ENCODE data around the gene NFATC1. TPM values are rescaled to one million over a fixed set of nuclear protein-coding genes. Genes with fewer than 3 reads are reported as not detected.

NFATC1 gene
- polyA plus RNA-seq, 1 of the 3 experiments (the other 2 are of a cell fraction) = 0.02 TPM

DNA sequence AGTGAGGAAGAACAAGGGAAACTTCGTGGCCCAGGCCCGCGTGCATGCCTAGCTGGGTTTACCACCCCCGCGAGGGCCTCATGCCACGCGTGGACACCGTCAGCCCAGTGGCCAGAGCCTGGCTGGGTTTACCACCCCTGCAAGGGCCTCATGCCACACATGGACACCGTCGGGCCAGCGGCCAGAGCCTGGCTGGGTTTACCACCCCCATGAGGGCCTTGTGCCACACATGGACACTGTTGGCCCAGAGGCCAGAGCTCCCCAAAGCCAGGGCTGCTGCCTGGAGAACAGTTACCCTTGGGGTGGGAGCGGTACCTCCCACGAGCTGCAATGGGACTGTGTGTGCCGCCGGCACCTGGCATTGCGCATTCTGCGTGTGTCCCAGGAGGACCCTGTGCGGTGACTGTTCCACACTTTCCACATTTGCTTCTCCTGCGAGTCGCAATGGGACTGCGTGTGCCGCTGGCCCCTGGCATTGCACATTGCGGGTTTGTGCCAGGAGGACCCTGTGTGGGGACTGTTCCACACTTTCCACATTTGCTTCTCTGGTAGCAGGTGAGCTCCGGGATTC, 178.3 kb downstream of the NFATC1 start:
- ChIA-PET POLR2A (no interaction called here), CTCF (no interaction called here)
- peaks cover 10% of the 10 kb centered on the region; the same call in 1 of the 2 replicates for H3K9me3 ChIP-seq

GRCh38 chr18:79574938-79575525, 179.3 kb downstream of the NFATC1 start:
- WGBS (ENCODE audit: low lambda C conversion rate) = 4% methylated on average over 9 of the region's 17 CpGs
- H3K79me2 ChIP-seq (ENCODE audit: insufficient read depth) = no peaks in the 10 kb centered on the region
- no peak overlapping the region for H3K4me2 ChIP-seq
- H3K36me3 ChIP-seq (replicated peaks in 1 of 2; ENCODE audit: control insufficient read depth in 1 of 2, insufficient read depth in 2 of 2, low read length in 1 of 2) = no peaks in the 10 kb centered on the region
- H3F3A ChIP-seq (replicated peaks; ENCODE audit: insufficient read depth) = no peaks in the 10 kb centered on the region
- H3K9ac ChIP-seq = no peak overlapping the region
- peaks cover 0 to 5% of the 10 kb centered on the region in 2 experiments; a peak in 1 of 4 replicates for H3K4me1 ChIP-seq (ENCODE audit: control insufficient read depth in 1 of 2, insufficient read depth in 2 of 2, low read depth in 1 of 2, low read length in 1 of 2)
- no peak for TF ChIP-seq FOXM1 (IDR thresholded peaks at IDR 0.05; ENCODE audit: low read depth)
- no peak for TF ChIP-seq RAD21 (IDR thresholded peaks at IDR 0.05; ENCODE audit: low read length)
- no peak for TF ChIP-seq MEF2A (IDR thresholded peaks at IDR 0.05; ENCODE audit: borderline replicate concordance, low read depth)
- no peak for TF ChIP-seq RXRA (IDR thresholded peaks at IDR 0.05; ENCODE audit: borderline replicate concordance, low read depth)
- no peak for TF ChIP-seq YY1 (IDR thresholded peaks at IDR 0.05; ENCODE audit: low read depth)
- TF ChIP-seq, protein P1, sequence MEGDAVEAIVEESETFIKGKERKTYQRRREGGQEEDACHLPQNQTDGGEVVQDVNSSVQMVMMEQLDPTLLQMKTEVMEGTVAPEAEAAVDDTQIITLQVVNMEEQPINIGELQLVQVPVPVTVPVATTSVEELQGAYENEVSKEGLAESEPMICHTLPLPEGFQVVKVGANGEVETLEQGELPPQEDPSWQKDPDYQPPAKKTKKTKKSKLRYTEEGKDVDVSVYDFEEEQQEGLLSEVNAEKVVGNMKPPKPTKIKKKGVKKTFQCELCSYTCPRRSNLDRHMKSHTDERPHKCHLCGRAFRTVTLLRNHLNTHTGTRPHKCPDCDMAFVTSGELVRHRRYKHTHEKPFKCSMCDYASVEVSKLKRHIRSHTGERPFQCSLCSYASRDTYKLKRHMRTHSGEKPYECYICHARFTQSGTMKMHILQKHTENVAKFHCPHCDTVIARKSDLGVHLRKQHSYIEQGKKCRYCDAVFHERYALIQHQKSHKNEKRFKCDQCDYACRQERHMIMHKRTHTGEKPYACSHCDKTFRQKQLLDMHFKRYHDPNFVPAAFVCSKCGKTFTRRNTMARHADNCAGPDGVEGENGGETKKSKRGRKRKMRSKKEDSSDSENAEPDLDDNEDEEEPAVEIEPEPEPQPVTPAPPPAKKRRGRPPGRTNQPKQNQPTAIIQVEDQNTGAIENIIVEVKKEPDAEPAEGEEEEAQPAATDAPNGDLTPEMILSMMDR (IDR thresholded peaks at IDR 0.05) = no peak
- TF ChIP-seq, protein P2, sequence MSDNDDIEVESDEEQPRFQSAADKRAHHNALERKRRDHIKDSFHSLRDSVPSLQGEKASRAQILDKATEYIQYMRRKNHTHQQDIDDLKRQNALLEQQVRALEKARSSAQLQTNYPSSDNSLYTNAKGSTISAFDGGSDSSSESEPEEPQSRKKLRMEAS (IDR thresholded peaks at IDR 0.05; ENCODE audit: low read depth) = no peak
- TF ChIP-seq FOXJ3 (CRISPR knock-in tag; IDR thresholded peaks at IDR 0.05) = no peak
- TF ChIP-seq, protein P3, sequence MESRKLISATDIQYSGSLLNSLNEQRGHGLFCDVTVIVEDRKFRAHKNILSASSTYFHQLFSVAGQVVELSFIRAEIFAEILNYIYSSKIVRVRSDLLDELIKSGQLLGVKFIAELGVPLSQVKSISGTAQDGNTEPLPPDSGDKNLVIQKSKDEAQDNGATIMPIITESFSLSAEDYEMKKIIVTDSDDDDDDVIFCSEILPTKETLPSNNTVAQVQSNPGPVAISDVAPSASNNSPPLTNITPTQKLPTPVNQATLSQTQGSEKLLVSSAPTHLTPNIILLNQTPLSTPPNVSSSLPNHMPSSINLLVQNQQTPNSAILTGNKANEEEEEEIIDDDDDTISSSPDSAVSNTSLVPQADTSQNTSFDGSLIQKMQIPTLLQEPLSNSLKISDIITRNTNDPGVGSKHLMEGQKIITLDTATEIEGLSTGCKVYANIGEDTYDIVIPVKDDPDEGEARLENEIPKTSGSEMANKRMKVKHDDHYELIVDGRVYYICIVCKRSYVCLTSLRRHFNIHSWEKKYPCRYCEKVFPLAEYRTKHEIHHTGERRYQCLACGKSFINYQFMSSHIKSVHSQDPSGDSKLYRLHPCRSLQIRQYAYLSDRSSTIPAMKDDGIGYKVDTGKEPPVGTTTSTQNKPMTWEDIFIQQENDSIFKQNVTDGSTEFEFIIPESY (IDR thresholded peaks at IDR 0.05; ENCODE audit: borderline replicate concordance, low read depth) = no peak
- TF ChIP-seq, protein P4, sequence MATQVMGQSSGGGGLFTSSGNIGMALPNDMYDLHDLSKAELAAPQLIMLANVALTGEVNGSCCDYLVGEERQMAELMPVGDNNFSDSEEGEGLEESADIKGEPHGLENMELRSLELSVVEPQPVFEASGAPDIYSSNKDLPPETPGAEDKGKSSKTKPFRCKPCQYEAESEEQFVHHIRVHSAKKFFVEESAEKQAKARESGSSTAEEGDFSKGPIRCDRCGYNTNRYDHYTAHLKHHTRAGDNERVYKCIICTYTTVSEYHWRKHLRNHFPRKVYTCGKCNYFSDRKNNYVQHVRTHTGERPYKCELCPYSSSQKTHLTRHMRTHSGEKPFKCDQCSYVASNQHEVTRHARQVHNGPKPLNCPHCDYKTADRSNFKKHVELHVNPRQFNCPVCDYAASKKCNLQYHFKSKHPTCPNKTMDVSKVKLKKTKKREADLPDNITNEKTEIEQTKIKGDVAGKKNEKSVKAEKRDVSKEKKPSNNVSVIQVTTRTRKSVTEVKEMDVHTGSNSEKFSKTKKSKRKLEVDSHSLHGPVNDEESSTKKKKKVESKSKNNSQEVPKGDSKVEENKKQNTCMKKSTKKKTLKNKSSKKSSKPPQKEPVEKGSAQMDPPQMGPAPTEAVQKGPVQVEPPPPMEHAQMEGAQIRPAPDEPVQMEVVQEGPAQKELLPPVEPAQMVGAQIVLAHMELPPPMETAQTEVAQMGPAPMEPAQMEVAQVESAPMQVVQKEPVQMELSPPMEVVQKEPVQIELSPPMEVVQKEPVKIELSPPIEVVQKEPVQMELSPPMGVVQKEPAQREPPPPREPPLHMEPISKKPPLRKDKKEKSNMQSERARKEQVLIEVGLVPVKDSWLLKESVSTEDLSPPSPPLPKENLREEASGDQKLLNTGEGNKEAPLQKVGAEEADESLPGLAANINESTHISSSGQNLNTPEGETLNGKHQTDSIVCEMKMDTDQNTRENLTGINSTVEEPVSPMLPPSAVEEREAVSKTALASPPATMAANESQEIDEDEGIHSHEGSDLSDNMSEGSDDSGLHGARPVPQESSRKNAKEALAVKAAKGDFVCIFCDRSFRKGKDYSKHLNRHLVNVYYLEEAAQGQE (IDR thresholded peaks at IDR 0.05; ENCODE audit: low read depth, low read length) = no peak
- no peak for TF ChIP-seq RFX5 (IDR thresholded peaks at IDR 0.05; ENCODE audit: low read length)
- no peak for TF ChIP-seq EP300 (IDR thresholded peaks at IDR 0.05; ENCODE audit: borderline replicate concordance in 1 of 2, low read depth in 1 of 2, low read length in 1 of 2)
- no peak for TF ChIP-seq RCOR1 (IDR thresholded peaks at IDR 0.05; ENCODE audit: low read length)
- no peak overlapping the region for H3K27ac ChIP-seq (ENCODE audit: low read depth in 2 of 2, low read length in 1 of 2)
- H4K20me1 ChIP-seq (ENCODE audit: insufficient read depth) = no peaks in the 10 kb centered on the region
- H3K9me2 ChIP-seq = no peaks in the 10 kb centered on the region
- H2AFZ ChIP-seq (ENCODE audit: low read depth) = no peak overlapping the region
- POLR2A ChIA-PET = no interaction called here
- H3K27me3 ChIP-seq (ENCODE audit: insufficient read depth) = peaks cover 91% of the 10 kb centered on the region
- no peak for DNase-seq
- peaks cover 10% of the 10 kb centered on the region; the same call in 1 of the 2 replicates for H3K9me3 ChIP-seq
- CTCF ChIA-PET = no interaction called here
- no peak overlapping the region for H3K4me3 ChIP-seq (ENCODE audit: low read depth in 2 of 2, low read length in 1 of 2)

More for the DNA sequence above, 178.3 kb downstream of the NFATC1 start:
- WGBS (ENCODE audit: low lambda C conversion rate) = 26% methylated on average over 8 of the region's 24 CpGs
- H3K79me2 ChIP-seq (ENCODE audit: insufficient read depth) = no peaks in the 10 kb centered on the region
- no peak overlapping the region for H2AFZ ChIP-seq (ENCODE audit: low read depth)
- no peak overlapping the region for H3K9ac ChIP-seq
- H3K4me2 ChIP-seq = no peak overlapping the region
- H3F3A ChIP-seq (replicated peaks; ENCODE audit: insufficient read depth) = no peaks in the 10 kb centered on the region
- no peaks in the 10 kb centered on the region for H3K9me2 ChIP-seq
- H3K27me3 ChIP-seq (ENCODE audit: insufficient read depth) = peaks cover 91% of the 10 kb centered on the region
- no peaks in the 10 kb centered on the region for H4K20me1 ChIP-seq (ENCODE audit: insufficient read depth)
- no peak overlapping the region for H3K27ac ChIP-seq (ENCODE audit: low read depth in 2 of 2, low read length in 1 of 2)
- no peak overlapping the region for H3K4me3 ChIP-seq (ENCODE audit: low read depth in 2 of 2, low read length in 1 of 2)
- no peak for TF ChIP-seq RCOR1 (IDR thresholded peaks at IDR 0.05; ENCODE audit: low read length)
- TF ChIP-seq, protein P5, sequence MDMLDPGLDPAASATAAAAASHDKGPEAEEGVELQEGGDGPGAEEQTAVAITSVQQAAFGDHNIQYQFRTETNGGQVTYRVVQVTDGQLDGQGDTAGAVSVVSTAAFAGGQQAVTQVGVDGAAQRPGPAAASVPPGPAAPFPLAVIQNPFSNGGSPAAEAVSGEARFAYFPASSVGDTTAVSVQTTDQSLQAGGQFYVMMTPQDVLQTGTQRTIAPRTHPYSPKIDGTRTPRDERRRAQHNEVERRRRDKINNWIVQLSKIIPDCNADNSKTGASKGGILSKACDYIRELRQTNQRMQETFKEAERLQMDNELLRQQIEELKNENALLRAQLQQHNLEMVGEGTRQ (IDR thresholded peaks at IDR 0.05; ENCODE audit: borderline replicate concordance, low read depth, low read length) = no peak
- H3K4me1 ChIP-seq (ENCODE audit: control insufficient read depth in 1 of 2, insufficient read depth in 2 of 2, low read depth in 1 of 2, low read length in 1 of 2) = peaks cover 0 to 5% of the 10 kb centered on the region in 2 experiments; a peak in 1 of 4 replicates
- no peaks in the 10 kb centered on the region for H3K36me3 ChIP-seq (replicated peaks in 1 of 2; ENCODE audit: control insufficient read depth in 1 of 2, insufficient read depth in 2 of 2, low read length in 1 of 2)
- DNase-seq = no peak
